Psoas muscle (tissue), 8 donors: ENCODE measurements around the gene CYP1A1. TPM values are rescaled to one million over a fixed set of nuclear protein-coding genes. Genes with fewer than 3 reads are reported as not detected.

Experiments used
- ATAC-seq, 4 donors: fragments of 200-7000 bp; cut with Tn5 transposase; one replicate each; pipeline ENCODE4 v1.9.1; 2020; ENCODE audit warnings: moderate library complexity in 3 of 4, mild to moderate bottlenecking in 2 of 4
- DNase-seq, 2 donors: peaks; one replicate each; pipeline ENCODE4 v3.0.0-alpha.2; 2020
- H3K27ac ChIP-seq: fragments of 200-600 bp; one replicate; pipeline ENCODE4 v1.8.0; 2022
- H3K27me3 ChIP-seq, 3 donors: fragments of 200-600 bp in 1 of 3; one replicate each; pipeline versions ENCODE4 v1.6.1 to v1.8.0; 2013 to 2022; ENCODE audit warnings: low read length in 2 of 3, mild to moderate bottlenecking in 2 of 3, moderate library complexity in 1 of 3; ENCODE audit not compliant: insufficient read depth in 3 of 3
- H3K36me3 ChIP-seq, 2 donors: fragments of 200-600 bp in 1 of 2; one replicate each; pipeline versions ENCODE4 v1.6.1 to v1.8.0; 2013 to 2022; ENCODE audit warnings: low read depth in 1 of 2, mild to moderate bottlenecking in 1 of 2, moderate library complexity in 1 of 2; ENCODE audit not compliant: insufficient read depth in 1 of 2
- H3K4me1 ChIP-seq: fragments of 200-600 bp; one replicate; pipeline ENCODE4 v1.8.0; 2022
- H3K4me3 ChIP-seq: fragments of 200-600 bp; one replicate; pipeline ENCODE4 v1.8.0; 2022; ENCODE audit warnings: mild to moderate bottlenecking
- H3K9me3 ChIP-seq: fragments of 200-600 bp; one replicate; pipeline ENCODE4 v1.8.0; 2022
- WGBS, 3 donors: extraction: QIAGEN DNeasy Blood & Tissue Kit; methylation state at CpG; one replicate each; pipeline versions ENCODE4 v1.1.6 to v1.1.7; 2013; 5-methylcytosine and 5-hydroxymethylcytosine counted together
- intact Hi-C, 2 donors: fragments of 100-400 bp; cut with DNase I; formaldehyde crosslinking; loops; one replicate each; pipeline versions ENCODE4 v1.11.0 to v1.14.2; 2022
- polyA plus RNA-seq, 3 donors: library from polyadenylated mRNA; stranded (reverse); fragments of 200-250 nt; gene quantifications; one replicate each; pipeline ENCODE4 v1.2.3, GENCODE V29; 2013
- total RNA-seq, 4 donors: library from RNA; stranded (reverse); fragmentation: NEBNext Ultra II Directional in 2 of 4; extraction: Animal tissue kit (Norgen Biotek cat#: 25700) in 2 of 4; gene quantifications; one replicate each; pipeline versions ENCODE4 v1.2.1 to v1.2.4, GENCODE V29; 2021 to 2023
- TF ChIP-seq, protein P1 (sequence below): fragments of 200-600 bp; IDR thresholded peaks from one replicate; pipeline ENCODE4 v1.8.0; 2022; ENCODE audit warnings: antibody characterized with exemption
- donor health status: healthy with polysubstance abuse.
- donor health status: DM: no; HTN: no; CAD: no; lungs with moderate emphysema.
- donor health status: Bipolar disorder and iron deficiency.
- donor health status: healthy.
- donor health status: DM: yes; HTN: yes; CAD: no.
- donor health status: DM: no; HTN: no; CAD: no.
- donor health status: DM: no; HTN: no; CAD: no.
- donor health status: DM: yes; HTN: yes; CAD: no.

Gene CYP1A1
- total and polyA plus RNA-seq, 7 donors: 0.11 to 3.0 (median 0.61) TPM; not detected in 2

GRCh38 chr15:74752011-74752410 lies 26.7 kb upstream of the CYP1A1 start:
- WGBS, 3 donors: 60 to 64% (median 62%) methylated on average over 8 of the region's 8 CpGs
- Histone ChIP-seq H3K27me3 (no peaks in the 10 kb centered on the region), H3K4me3 (no peak overlapping the region), H3K36me3 (no peaks in the 10 kb centered on the region), H3K9me3 (no peaks in the 10 kb centered on the region), H3K4me1 (no peaks in the 10 kb centered on the region), H3K27ac (no peak overlapping the region)
- TF ChIP-seq, protein P1, sequence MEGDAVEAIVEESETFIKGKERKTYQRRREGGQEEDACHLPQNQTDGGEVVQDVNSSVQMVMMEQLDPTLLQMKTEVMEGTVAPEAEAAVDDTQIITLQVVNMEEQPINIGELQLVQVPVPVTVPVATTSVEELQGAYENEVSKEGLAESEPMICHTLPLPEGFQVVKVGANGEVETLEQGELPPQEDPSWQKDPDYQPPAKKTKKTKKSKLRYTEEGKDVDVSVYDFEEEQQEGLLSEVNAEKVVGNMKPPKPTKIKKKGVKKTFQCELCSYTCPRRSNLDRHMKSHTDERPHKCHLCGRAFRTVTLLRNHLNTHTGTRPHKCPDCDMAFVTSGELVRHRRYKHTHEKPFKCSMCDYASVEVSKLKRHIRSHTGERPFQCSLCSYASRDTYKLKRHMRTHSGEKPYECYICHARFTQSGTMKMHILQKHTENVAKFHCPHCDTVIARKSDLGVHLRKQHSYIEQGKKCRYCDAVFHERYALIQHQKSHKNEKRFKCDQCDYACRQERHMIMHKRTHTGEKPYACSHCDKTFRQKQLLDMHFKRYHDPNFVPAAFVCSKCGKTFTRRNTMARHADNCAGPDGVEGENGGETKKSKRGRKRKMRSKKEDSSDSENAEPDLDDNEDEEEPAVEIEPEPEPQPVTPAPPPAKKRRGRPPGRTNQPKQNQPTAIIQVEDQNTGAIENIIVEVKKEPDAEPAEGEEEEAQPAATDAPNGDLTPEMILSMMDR: no peak
- ATAC-seq: no peak
- peak in 1 of 2 donors; percentile 1 for DNase-seq
- intact Hi-C loops: no loop called here

GRCh38 chr15:74750751-74751150 lies 25.4 kb upstream of the CYP1A1 start:
- Histone ChIP-seq H3K36me3 (no peaks in the 10 kb centered on the region), H3K4me3 (no peak overlapping the region), H3K27me3 (no peaks in the 10 kb centered on the region), H3K4me1 (no peaks in the 10 kb centered on the region), H3K27ac (no peak overlapping the region), H3K9me3 (no peaks in the 10 kb centered on the region)
- DNase-seq: no peak
- no peak for ATAC-seq
- TF ChIP-seq, protein P1: no peak
- intact Hi-C loops: no loop called here
- 28 to 37% (median 28%) methylated on average over 2 of the region's 2 CpGs for WGBS, 3 donors

DNA sequence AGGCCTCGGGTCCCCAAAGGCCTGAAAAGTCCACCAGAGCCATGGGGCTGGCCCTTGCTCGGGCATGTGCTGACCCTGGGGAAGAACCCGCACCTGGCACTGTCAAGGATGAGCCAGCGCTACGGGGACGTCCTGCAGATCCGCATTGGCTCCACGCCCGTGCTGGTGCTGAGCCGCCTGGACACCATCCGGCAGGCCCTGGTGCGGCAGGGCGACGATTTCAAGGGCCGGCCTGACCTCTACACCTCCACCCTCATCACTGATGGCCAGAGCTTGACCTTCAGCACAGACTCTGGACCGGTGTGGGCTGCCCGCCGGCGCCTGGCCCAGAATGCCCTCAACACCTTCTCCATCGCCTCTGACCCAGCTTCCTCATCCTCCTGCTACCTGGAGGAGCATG lies 24.5 kb upstream of the CYP1A1 start:
- no peaks in the 10 kb centered on the region for H3K36me3 ChIP-seq
- peak in 1 of 2 donors; percentile 49 for DNase-seq
- TF ChIP-seq, protein P1: no peak
- ATAC-seq: no peak
- H3K27ac ChIP-seq: no peak overlapping the region
- WGBS, 3 donors: 78 to 87% (median 85%) methylated on average over 20 of the region's 20 CpGs
- no peaks in the 10 kb centered on the region for H3K27me3 ChIP-seq
- no peaks in the 10 kb centered on the region for H3K9me3 ChIP-seq
- no peaks in the 10 kb centered on the region for H3K4me1 ChIP-seq
- intact Hi-C loops: no loop called here
- no peak overlapping the region for H3K4me3 ChIP-seq

DNA sequence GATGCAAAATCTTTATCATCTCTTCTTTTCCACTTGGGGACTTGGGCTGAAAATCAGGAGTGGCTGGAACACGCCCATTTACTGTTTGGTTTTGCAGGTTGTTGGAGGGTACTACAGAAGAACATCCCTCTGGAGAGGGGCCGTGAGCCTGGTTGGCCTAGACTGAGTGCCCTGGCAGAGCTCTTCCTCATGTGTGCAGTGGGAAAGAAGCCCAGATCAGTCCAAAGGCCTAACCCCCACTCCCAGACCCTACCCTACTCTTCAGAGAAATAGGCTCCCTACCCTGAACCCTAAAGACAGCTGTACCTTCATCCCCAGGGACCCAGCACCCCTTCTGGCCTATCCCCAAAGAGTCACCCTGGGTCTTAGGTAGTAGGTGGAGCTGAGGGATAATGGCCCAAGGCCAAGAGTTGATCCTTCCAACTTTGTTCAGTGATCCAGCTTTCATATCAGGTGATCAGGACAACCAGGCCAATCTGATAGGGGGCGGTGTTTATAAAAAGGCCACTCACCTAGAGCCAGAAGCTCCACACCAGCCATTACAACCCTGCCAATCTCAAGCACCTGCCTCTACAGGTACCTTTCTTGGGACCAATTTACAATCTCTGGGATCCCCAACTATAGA lies 23.1 kb upstream of the CYP1A1 start, which contains the start of gene CYP1A2:
TSS of gene CYP1A2 (plus strand) at position 524 of the 625 bp plus-strand sequence. CDS start 894 bp downstream, outside the sequence.
- no peak within 1 kb of the TSS for H3K4me3 ChIP-seq
- no peaks in the 10 kb centered on the region for H3K4me1 ChIP-seq
- no peaks in the 10 kb centered on the region for H3K9me3 ChIP-seq
- H3K27ac ChIP-seq: no peak within 1 kb of the TSS
- no peaks in the 10 kb centered on the region for H3K27me3 ChIP-seq
- TF ChIP-seq, protein P1: no peak
- intact Hi-C loops: no loop called here
- H3K36me3 ChIP-seq: no peaks in the 10 kb centered on the region
- DNase-seq (peak in 1 of 2 donors; percentile 2), ATAC-seq (no peak)
- WGBS, 3 donors: 72 to 83% (median 78%) methylated on average over 3 of the region's 3 CpGs

DNA sequence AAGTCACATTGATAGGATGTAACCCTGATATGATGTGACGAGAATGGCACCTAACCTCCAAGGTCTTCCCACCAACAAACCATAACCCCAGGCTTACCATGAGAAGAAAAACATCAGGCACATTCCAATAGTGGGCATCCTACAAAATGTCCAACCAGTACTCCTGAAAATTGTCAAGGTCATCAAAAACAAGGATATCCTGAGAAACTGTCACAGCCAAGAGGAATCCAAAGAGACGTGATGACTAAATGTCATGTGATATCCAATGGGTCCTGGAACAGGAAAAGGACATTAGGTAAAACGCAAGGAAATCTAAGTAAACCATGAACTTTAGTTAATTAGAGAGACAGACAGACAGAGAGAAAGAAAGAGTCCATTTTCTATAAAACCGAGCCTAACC lies 21.1 kb upstream of the CYP1A1 start:
- 57 to 66% (median 64%) methylated on average over 4 of the region's 4 CpGs for WGBS, 3 donors
- Histone ChIP-seq H3K4me3 (no peak overlapping the region), H3K4me1 (no peaks in the 10 kb centered on the region), H3K27ac (no peak overlapping the region), H3K27me3 (peaks cover 0 to 2% (median 0%) of the 10 kb centered on the region in 3 donors), H3K36me3 (no peaks in the 10 kb centered on the region), H3K9me3 (no peaks in the 10 kb centered on the region)
- ATAC-seq (no peak), DNase-seq (no peak)
- TF ChIP-seq, protein P1: no peak
- intact Hi-C loops: no loop called here
